Renal cortex interstitium (tissue), 11 donors: Measurements from ENCODE around the gene ROR2. TPM values are rescaled to one million over a fixed set of nuclear protein-coding genes. Genes with fewer than 3 reads are reported as not detected.
A peak's percentile ranks its signal among the peaks of the same experiment; 100 is the strongest.
"Not testable (repeated sequence)": the region's sequence is repeated elsewhere in the genome, so short reads cannot be mapped to it uniquely, and the experiment has no call there.

ENCODE experiments used
- DNase-seq, 11 donors: peaks; one replicate each; pipeline ENCODE4 v3.0.0-alpha.2; 2013; ENCODE audit warnings: low read depth in 9 of 11, low spot score in 4 of 11; ENCODE audit errors: extremely low read depth in 1 of 11
- polyA plus RNA-seq, 3 donors: library from polyadenylated mRNA; unstranded; fragments of 120-200 nt; gene quantifications; one replicate each; pipeline ENCODE4 v1.2.1, GENCODE V29; 2013; ENCODE audit not compliant: insufficient read length in 3 of 3

Gene ROR2
- polyA plus RNA-seq, 3 donors = 17.4 to 20.5 (median 20.0) TPM

- not testable (repeated sequence) for DNase-seq
Measured at GRCh38 chr9:91909256-91909655, 40.8 kb downstream of the ROR2 start.

GRCh38 chr9:91908746-91909145 lies 41.3 kb downstream of the ROR2 start:
- DNase-seq = no peak

- DNase-seq = no peak
Measured at GRCh38 chr9:91908293-91908623, 41.8 kb downstream of the ROR2 start.

GRCh38 chr9:91907484-91908292 lies 42.3 kb downstream of the ROR2 start:
- DNase-seq = no peak

GRCh38 chr9:91905991-91906469 lies 44.0 kb downstream of the ROR2 start:
- DNase-seq = no peak

- no peak for DNase-seq
Measured at GRCh38 chr9:91905237-91905650, 44.8 kb downstream of the ROR2 start.

GRCh38 chr9:91904588-91905236 lies 45.3 kb downstream of the ROR2 start:
- DNase-seq = no peak

GRCh38 chr9:91903126-91903911 lies 46.7 kb downstream of the ROR2 start:
- no peak for DNase-seq

- DNase-seq = no peak
Measured at GRCh38 chr9:91902475-91903125, 47.4 kb downstream of the ROR2 start.

- no peak for DNase-seq
Measured at GRCh38 chr9:91900797-91901177, 49.2 kb downstream of the ROR2 start.

- DNase-seq = no peak
Measured at GRCh38 chr9:91900055-91900796, 49.8 kb downstream of the ROR2 start.

GRCh38 chr9:91899594-91899993 lies 50.4 kb downstream of the ROR2 start:
- no peak for DNase-seq

- no peak for DNase-seq
Measured at GRCh38 chr9:91899219-91899563, 50.8 kb downstream of the ROR2 start.

GRCh38 chr9:91898451-91899218 lies 51.4 kb downstream of the ROR2 start:
- DNase-seq = no peak

- DNase-seq = no peak
Measured at GRCh38 chr9:91897201-91897600, 52.8 kb downstream of the ROR2 start.

- DNase-seq = peak in 9 of 11 donors; percentile 62 to 88 (median 77)
Measured at GRCh38 chr9:91896513-91897121, 53.4 kb downstream of the ROR2 start.

GRCh38 chr9:91896097-91896496 lies 53.9 kb downstream of the ROR2 start:
- DNase-seq = no peak

GRCh38 chr9:91894536-91894935 lies 55.5 kb downstream of the ROR2 start:
- DNase-seq = no peak
